SK-N-SH treated with all-trans-retinoic acid at 6 μM for 48 hours (cell line): ENCODE measurements around the gene TAS2R46.

ENCODE experiments used
- ATAC-seq: fragments of 200-7000 bp; cut with Tn5 transposase; 3 replicates; pipeline ENCODE4 v1.9.1; 2020; ENCODE audit warnings: mild to moderate bottlenecking, moderate library complexity
- ARNTL ChIP-seq: fragments of 450-650 bp; formaldehyde crosslinking; IDR thresholded peaks from 2 replicates; pipeline ENCODE4 v1.5.0; 2020; ENCODE audit warnings: low read depth, mild to moderate bottlenecking, moderate library complexity, borderline replicate concordance
- BACH2 ChIP-seq: fragments of 250-450 bp; sonication (Bioruptor Pico); IDR thresholded peaks from 2 replicates; pipeline ENCODE4 v1.9.0; 2021; ENCODE audit warnings: mild to moderate bottlenecking, borderline replicate concordance
- CSDC2 ChIP-seq: fragments of 250-450 bp; sonication (Bioruptor Pico); IDR thresholded peaks from 2 replicates; pipeline ENCODE4 v1.5.0; 2020; ENCODE audit warnings: mild to moderate bottlenecking, moderate library complexity
- CSRNP3 ChIP-seq: fragments of 250-450 bp; sonication (Bioruptor Pico); IDR thresholded peaks from 2 replicates; pipeline ENCODE4 v1.5.1; 2021; ENCODE audit warnings: mild to moderate bottlenecking, moderate library complexity
- ESRRG ChIP-seq: fragments of 250-450 bp; sonication (Bioruptor Pico); IDR thresholded peaks from 2 replicates; pipeline ENCODE4 v1.6.1; 2021; ENCODE audit warnings: mild to moderate bottlenecking
- GLIS3 ChIP-seq: fragments of 250-450 bp; sonication (Bioruptor Pico); IDR thresholded peaks from 2 replicates; pipeline ENCODE4 v1.5.0; 2020; ENCODE audit warnings: mild to moderate bottlenecking, moderate library complexity
- ISL1 ChIP-seq: fragments of 250-450 bp; sonication (Bioruptor Pico); IDR thresholded peaks from 2 replicates; pipeline ENCODE4 v2.1.2; 2022; ENCODE audit warnings: mild to moderate bottlenecking, moderate library complexity
- OSR1 ChIP-seq: fragments of 250-450 bp; sonication (Bioruptor Pico); IDR thresholded peaks from 2 replicates; pipeline ENCODE4 v1.8.0; 2022; ENCODE audit warnings: moderate library complexity, mild to moderate bottlenecking, inconsistent platforms
- PATZ1 ChIP-seq: fragments of 250-450 bp; sonication (Bioruptor Pico); IDR thresholded peaks from 2 replicates; pipeline ENCODE4 v1.8.0; 2020; ENCODE audit warnings: mild to moderate bottlenecking, moderate library complexity, borderline replicate concordance
- PPARA ChIP-seq: fragments of 250-450 bp; sonication (Bioruptor Pico); IDR thresholded peaks from 2 replicates; pipeline ENCODE4 v1.5.0; 2020; ENCODE audit warnings: mild to moderate bottlenecking, borderline replicate concordance
- RARB ChIP-seq: fragments of 250-450 bp; sonication (Bioruptor Pico); IDR thresholded peaks from 2 replicates; pipeline ENCODE4 v1.8.0; 2021; ENCODE audit warnings: mild to moderate bottlenecking, moderate library complexity
- SNAI2 ChIP-seq: fragments of 250-450 bp; sonication (Bioruptor Pico); IDR thresholded peaks from 2 replicates; pipeline ENCODE4 v1.5.0; 2020; ENCODE audit warnings: mild to moderate bottlenecking, moderate library complexity
- TCF4 ChIP-seq: fragments of 250-450 bp; sonication (Bioruptor Pico); IDR thresholded peaks from 2 replicates; pipeline ENCODE4 v1.8.0; 2021; ENCODE audit warnings: mild to moderate bottlenecking, moderate library complexity, borderline replicate concordance
- TOX ChIP-seq: fragments of 250-450 bp; sonication (Bioruptor Pico); IDR thresholded peaks from 2 replicates; pipeline ENCODE4 v1.8.0; 2021; ENCODE audit warnings: mild to moderate bottlenecking, moderate library complexity, borderline replicate concordance
- ZC3H10 ChIP-seq: fragments of 250-450 bp; sonication (Bioruptor Pico); IDR thresholded peaks from 2 replicates; pipeline ENCODE4 v1.5.1; 2021; ENCODE audit warnings: mild to moderate bottlenecking, moderate library complexity
- ZFP3 ChIP-seq: fragments of 250-450 bp; sonication (Bioruptor Pico); IDR thresholded peaks from 2 replicates; pipeline ENCODE4 v1.5.0; 2020; ENCODE audit warnings: mild to moderate bottlenecking, moderate library complexity
- ZFP30 ChIP-seq: fragments of 450-650 bp; formaldehyde crosslinking; IDR thresholded peaks from 2 replicates; pipeline ENCODE4 v1.5.0; 2022; ENCODE audit warnings: mild to moderate bottlenecking, moderate library complexity
- ZNF565 ChIP-seq: fragments of 450-650 bp; formaldehyde crosslinking; conservative IDR thresholded peaks from 2 replicates; pipeline ENCODE4 v1.5.0; 2020; ENCODE audit warnings: low read depth, mild to moderate bottlenecking, moderate library complexity
- ZNF70 ChIP-seq: fragments of 450-650 bp; formaldehyde crosslinking; IDR thresholded peaks from 2 replicates; pipeline ENCODE4 v1.5.0; 2020; ENCODE audit warnings: mild to moderate bottlenecking, moderate library complexity
- ZNF8 ChIP-seq: fragments of 450-650 bp; formaldehyde crosslinking; IDR thresholded peaks from 2 replicates; pipeline ENCODE4 v1.5.0; 2020; ENCODE audit warnings: mild to moderate bottlenecking, moderate library complexity
- TF ChIP-seq, protein P1 (sequence below): fragments of 250-450 bp; sonication (Bioruptor Pico); IDR thresholded peaks from 2 replicates; pipeline ENCODE4 v1.5.0; 2020; ENCODE audit warnings: mild to moderate bottlenecking, moderate library complexity
- TF ChIP-seq, protein P2 (sequence below): fragments of 250-450 bp; sonication (Bioruptor Pico); IDR thresholded peaks from 2 replicates; pipeline ENCODE4 v1.5.1; 2020; ENCODE audit warnings: low read depth, mild to moderate bottlenecking, moderate library complexity

Gene TAS2R46

DNA sequence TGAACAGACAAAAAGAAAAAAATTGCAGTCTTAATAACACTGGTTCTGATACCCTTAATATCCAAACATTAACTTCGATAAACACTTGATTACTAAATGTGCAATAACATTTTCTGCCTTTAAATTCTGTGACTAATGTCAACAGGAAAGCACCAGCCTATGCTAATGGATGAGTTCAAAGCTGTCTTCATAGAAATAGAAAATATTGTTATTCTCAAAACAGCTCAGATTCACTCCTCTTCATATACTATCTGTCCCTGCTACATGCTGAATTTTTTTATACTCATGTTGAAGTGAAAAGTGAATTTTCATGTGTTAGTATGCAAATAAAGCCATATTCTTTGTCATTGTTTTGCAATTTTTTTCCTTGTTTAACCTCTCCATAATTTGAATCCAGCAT is 16.2 kb upstream of the TAS2R46 start:
- TF ChIP-seq ESRRG (CRISPR knock-in tag) (no peak), TCF4 (no peak), TOX (CRISPR knock-in tag) (no peak), ZNF565 (CRISPR knock-in tag) (no peak), ARNTL (CRISPR knock-in tag) (no peak), ZNF70 (CRISPR knock-in tag) (no peak)
- TF ChIP-seq, all 23 proteins: peak for 0
- no peak for ATAC-seq

DNA sequence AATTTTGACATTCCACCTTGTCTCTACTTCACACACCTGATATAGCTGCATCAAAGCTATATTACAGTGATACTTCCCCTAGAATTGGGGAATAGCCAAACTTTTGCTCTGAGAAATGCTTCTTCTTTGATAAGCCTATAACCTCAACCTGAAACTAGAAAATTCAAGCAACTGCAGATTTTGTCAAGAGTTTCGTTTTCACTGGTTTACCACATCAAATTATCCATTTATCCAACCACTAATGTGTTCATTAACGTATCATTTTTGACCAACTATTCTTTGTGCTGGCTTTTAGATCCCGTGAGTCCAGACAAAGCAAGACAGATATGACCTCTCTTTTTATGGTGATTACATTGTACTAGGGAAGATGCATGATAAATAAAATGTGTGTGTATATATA is 13.5 kb upstream of the TAS2R46 start:
- TF ChIP-seq ARNTL (CRISPR knock-in tag) (no peak), SNAI2 (CRISPR knock-in tag) (no peak), ZNF70 (CRISPR knock-in tag) (no peak), ESRRG (CRISPR knock-in tag) (no peak), ZFP3 (CRISPR knock-in tag) (no peak), GLIS3 (CRISPR knock-in tag) (no peak), ZFP30 (CRISPR knock-in tag) (no peak), TCF4 (no peak), CSRNP3 (CRISPR knock-in tag) (no peak), TOX (CRISPR knock-in tag) (no peak), RARB (CRISPR knock-in tag) (no peak), PPARA (CRISPR knock-in tag) (no peak), ZNF565 (CRISPR knock-in tag) (no peak), OSR1 (CRISPR knock-in tag) (no peak), PATZ1 (CRISPR knock-in tag) (no peak), ZC3H10 (CRISPR knock-in tag) (no peak)
- TF ChIP-seq, protein P1, sequence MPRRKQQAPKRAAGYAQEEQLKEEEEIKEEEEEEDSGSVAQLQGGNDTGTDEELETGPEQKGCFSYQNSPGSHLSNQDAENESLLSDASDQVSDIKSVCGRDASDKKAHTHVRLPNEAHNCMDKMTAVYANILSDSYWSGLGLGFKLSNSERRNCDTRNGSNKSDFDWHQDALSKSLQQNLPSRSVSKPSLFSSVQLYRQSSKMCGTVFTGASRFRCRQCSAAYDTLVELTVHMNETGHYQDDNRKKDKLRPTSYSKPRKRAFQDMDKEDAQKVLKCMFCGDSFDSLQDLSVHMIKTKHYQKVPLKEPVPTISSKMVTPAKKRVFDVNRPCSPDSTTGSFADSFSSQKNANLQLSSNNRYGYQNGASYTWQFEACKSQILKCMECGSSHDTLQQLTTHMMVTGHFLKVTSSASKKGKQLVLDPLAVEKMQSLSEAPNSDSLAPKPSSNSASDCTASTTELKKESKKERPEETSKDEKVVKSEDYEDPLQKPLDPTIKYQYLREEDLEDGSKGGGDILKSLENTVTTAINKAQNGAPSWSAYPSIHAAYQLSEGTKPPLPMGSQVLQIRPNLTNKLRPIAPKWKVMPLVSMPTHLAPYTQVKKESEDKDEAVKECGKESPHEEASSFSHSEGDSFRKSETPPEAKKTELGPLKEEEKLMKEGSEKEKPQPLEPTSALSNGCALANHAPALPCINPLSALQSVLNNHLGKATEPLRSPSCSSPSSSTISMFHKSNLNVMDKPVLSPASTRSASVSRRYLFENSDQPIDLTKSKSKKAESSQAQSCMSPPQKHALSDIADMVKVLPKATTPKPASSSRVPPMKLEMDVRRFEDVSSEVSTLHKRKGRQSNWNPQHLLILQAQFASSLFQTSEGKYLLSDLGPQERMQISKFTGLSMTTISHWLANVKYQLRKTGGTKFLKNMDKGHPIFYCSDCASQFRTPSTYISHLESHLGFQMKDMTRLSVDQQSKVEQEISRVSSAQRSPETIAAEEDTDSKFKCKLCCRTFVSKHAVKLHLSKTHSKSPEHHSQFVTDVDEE (CRISPR knock-in tag), result no peak
- TF ChIP-seq, protein P2, sequence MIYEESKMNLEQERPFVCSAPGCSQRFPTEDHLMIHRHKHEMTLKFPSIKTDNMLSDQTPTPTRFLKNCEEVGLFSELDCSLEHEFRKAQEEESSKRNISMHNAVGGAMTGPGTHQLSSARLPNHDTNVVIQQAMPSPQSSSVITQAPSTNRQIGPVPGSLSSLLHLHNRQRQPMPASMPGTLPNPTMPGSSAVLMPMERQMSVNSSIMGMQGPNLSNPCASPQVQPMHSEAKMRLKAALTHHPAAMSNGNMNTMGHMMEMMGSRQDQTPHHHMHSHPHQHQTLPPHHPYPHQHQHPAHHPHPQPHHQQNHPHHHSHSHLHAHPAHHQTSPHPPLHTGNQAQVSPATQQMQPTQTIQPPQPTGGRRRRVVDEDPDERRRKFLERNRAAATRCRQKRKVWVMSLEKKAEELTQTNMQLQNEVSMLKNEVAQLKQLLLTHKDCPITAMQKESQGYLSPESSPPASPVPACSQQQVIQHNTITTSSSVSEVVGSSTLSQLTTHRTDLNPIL (CRISPR knock-in tag), result no peak
- no peak for ATAC-seq

- no peak for ATAC-seq
- TF ChIP-seq GLIS3 (CRISPR knock-in tag), result no peak
- no peak for TF ChIP-seq ZNF70 (CRISPR knock-in tag)
- TF ChIP-seq, protein P1 (CRISPR knock-in tag), result no peak
- TF ChIP-seq TCF4, result no peak
- no peak for TF ChIP-seq BACH2
- no peak for TF ChIP-seq SNAI2 (CRISPR knock-in tag)
- TF ChIP-seq TOX (CRISPR knock-in tag), result no peak
- no peak for TF ChIP-seq OSR1 (CRISPR knock-in tag)
- TF ChIP-seq ARNTL (CRISPR knock-in tag), result no peak
- TF ChIP-seq ZC3H10 (CRISPR knock-in tag), result no peak
- no peak for TF ChIP-seq ISL1 (CRISPR knock-in tag)
- no peak for TF ChIP-seq RARB (CRISPR knock-in tag)
- no peak for TF ChIP-seq ZFP3 (CRISPR knock-in tag)
- TF ChIP-seq ZNF8 (CRISPR knock-in tag), result no peak
- no peak for TF ChIP-seq ZFP30 (CRISPR knock-in tag)
- no peak for TF ChIP-seq PATZ1 (CRISPR knock-in tag)
- TF ChIP-seq CSDC2 (CRISPR knock-in tag), result no peak
- TF ChIP-seq ESRRG (CRISPR knock-in tag), result no peak
- TF ChIP-seq, protein P2 (CRISPR knock-in tag), result no peak
Observed at GRCh38 chr12:11071414-11071813, 9.3 kb upstream of the TAS2R46 start.
